A673 (cell line): ENCODE results near the gene CA9.

Experiments
- EZH2 ChIP-seq: fragments of 200-600 bp; sonication (generic); IDR thresholded peaks from 2 replicates; pipeline ENCODE4 v1.6.1; 2017; ENCODE audit warnings: borderline replicate concordance, low read depth, mild to moderate bottlenecking, mixed read lengths, antibody characterized with exemption, low read length; ENCODE audit not compliant: poor library complexity, severe bottlenecking
- TF ChIP-seq, protein P1 (sequence below): fragments of 300-800, 200-600 bp; sonication (generic); conservative IDR thresholded peaks from 2 replicates; pipeline ENCODE4 v1.5.1; 2017; ENCODE audit warnings: low read depth, mild to moderate bottlenecking, antibody characterized with exemption, low read length, moderate library complexity, mixed read lengths

DNA sequence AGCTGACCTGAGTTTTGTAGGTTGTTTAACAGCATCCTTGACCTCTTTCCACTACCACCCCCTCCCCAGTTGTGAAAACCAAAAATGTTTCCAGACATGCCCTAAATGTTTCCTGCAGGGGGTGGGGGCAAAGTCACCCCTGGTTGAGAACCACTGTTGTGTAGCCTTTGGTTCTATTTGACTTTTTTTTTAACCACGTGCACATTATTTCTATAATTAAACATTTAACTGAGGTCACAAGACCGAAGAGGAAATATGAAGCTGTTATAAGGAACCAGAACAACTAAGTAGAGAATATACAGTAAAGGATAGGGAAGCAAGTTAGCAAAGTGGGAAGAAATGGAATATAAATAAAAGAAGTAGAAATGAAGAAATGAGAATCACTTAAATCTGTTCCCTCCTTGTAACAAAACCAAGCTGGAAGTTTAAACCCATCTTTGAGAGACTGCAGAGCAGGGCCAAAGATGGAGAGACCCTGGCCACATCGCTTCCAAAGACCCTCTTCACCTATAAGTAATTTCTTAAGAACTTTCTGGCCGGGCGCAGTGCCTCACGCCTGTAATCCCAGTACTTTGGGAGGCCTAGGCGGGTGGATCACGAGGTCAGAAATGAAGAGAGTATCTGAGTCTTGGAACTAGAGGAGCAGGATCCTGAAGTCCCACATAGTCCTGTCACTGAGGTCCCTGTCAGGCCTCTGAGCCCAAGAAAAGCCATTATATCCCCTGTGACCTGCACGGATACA lies 37.4 kb upstream of the CA9 start:
- no peak for TF ChIP-seq EZH2
- TF ChIP-seq, protein P1, sequence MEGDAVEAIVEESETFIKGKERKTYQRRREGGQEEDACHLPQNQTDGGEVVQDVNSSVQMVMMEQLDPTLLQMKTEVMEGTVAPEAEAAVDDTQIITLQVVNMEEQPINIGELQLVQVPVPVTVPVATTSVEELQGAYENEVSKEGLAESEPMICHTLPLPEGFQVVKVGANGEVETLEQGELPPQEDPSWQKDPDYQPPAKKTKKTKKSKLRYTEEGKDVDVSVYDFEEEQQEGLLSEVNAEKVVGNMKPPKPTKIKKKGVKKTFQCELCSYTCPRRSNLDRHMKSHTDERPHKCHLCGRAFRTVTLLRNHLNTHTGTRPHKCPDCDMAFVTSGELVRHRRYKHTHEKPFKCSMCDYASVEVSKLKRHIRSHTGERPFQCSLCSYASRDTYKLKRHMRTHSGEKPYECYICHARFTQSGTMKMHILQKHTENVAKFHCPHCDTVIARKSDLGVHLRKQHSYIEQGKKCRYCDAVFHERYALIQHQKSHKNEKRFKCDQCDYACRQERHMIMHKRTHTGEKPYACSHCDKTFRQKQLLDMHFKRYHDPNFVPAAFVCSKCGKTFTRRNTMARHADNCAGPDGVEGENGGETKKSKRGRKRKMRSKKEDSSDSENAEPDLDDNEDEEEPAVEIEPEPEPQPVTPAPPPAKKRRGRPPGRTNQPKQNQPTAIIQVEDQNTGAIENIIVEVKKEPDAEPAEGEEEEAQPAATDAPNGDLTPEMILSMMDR: no peak
